Stimulated activated CD4-positive, alpha-beta T cell treated with anti-CD3 and anti-CD28 coated beads, Interleukin-4, amount 100 ng/mL, for 48 hours (primary cell): ENCODE data around the gene PRPH.
"Not testable (repeated sequence)": the region's sequence is repeated elsewhere in the genome, so short reads cannot be mapped to it uniquely, and the experiment has no call there.

ENCODE experiments used
- DNase-seq, 2 donors: peaks; one replicate each; pipeline ENCODE4 v3.0.0-alpha.2; 2020; ENCODE audit warnings: low read depth in 2 of 2

Gene PRPH

DNA sequence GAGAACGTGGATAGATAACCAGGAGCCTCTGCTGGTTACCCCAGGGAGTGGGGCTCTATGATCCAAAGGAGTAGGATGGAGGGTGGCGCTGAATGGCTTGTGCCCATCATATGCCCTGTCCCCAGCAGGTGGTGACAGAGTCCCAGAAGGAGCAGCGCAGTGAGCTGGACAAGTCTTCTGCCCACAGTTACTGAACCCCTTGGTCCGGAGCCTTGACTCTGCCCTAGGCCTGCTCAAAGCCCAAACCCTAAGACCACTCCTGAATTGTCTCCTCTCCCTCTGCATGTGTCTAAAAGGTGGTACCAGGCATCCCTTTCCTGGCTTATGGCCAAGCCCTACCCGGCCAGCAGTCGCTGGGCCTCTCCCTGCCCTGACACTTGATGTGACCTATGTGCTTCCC, 3.2 kb downstream of the PRPH start:
- no peak for DNase-seq

- peak in 1 of 2 donors; percentile 43 for DNase-seq
These were observed 6.8 kb downstream of the PRPH start for GRCh38 chr12:49301760-49302159.

DNA sequence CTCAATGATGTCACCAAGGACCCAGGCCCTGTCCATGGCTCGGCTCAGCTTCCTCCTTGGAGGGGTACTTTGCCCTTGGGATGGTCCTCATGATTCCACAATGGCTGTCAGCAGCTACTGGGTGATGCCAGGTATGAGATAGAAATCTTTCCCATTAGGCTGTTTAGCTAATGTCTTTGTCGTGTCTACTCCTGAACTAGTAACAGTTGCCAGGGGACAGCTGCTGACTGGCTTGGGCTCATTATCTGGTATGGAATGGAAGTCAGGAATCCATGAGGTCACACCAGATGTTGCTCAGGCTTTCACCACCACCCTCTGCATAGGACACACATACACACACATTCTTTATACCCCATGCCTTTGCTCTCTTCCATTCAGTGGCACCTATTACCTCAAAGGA, 9.2 kb downstream of the PRPH start:
- no peak for DNase-seq

DNA sequence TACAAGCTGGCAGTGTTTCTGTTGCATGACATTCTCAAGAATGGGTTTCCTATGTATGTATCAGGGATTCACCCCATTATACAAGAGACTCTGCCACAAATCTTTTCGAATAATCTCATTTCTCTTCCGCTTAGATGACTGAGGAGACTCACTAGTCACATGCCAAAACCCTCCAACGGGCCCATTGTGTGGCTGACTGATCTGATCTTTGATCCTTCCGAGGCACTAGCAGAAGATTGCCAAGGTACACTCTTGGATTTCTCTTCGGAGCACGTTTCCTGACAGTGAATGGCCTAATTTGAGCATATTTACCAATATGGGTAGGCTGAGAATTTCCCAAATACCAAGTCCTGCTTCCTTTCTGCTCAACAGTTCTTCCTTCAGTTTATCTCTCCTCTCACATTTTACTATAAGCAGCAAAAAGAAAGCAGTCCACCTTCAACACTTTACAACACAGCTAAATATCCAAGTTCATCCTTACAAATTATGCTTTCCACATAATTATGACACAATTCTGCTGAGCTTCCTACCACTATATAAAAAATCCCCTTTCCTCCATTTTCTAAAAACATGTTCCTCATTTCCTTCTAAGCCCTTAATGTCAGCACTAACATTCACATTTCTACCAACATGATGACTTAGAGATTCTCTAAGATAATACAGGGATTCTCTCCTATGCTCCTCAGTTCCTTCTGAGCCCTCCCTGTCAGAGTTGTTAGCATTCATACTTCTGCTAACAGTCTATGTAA, 11.0 kb downstream of the PRPH start:
- DNase-seq = no peak

GRCh38 chr12:49309386-49309785, 14.4 kb downstream of the PRPH start:
- no peak for DNase-seq

GRCh38 chr12:49310451-49311000, 15.6 kb downstream of the PRPH start:
- DNase-seq = not testable (repeated sequence)

DNA sequence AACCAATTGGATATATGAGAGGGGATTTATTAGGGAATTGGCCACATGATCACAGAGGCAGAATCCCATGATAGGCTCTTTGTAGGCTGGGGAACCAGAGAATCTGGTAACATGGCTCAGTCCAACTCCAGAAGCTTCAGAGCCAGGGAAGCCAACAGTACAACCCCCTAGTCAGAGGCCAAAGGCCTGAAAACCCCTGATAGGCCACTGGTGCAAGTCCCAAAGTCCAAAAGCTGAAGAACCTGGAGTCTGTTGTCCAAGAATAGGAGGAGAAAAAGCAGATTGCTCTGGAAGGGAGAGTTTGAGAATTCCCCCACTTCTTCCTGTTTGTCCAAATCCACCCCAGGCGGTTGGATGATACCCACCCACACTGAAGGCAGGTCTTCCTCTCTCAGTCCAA, 19.9 kb downstream of the PRPH start:
- no peak for DNase-seq

DNA sequence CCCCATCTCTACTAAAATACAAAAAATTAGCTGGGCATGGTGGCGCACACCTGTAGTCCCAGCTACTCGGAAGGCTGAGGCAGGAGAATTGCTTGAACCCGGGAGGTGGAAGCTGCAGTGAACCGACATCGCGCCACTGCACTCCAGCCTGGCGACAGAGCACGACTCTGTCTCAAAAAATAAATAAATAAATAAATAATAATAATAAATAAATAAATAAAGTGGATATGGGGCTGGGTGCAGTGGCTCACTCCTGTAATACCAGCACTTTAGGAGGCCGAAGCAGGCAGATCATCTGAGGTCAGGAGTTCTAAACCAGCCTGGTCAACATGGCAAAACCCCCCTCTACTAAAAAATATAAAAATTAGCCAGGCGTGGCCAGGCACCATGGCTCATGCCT, 22.2 kb downstream of the PRPH start:
- not testable (repeated sequence) for DNase-seq

GRCh38 chr12:49320411-49321103, 25.6 kb downstream of the PRPH start:
- DNase-seq = not testable (repeated sequence)

GRCh38 chr12:49322367-49322707, 27.4 kb downstream of the PRPH start:
- DNase-seq = no peak

- DNase-seq = peak; percentile 95 to 96
These were observed 28.0 kb downstream of the PRPH start, which contains the start of gene TROAP for GRCh38 chr12:49322708-49323523. TSS of gene TROAP (plus strand) at chr12:49323255. CDS start at chr12:49323609, 354 bp downstream.

GRCh38 chr12:49323524-49324097, 28.7 kb downstream of the PRPH start:
- DNase-seq = no peak

DNA sequence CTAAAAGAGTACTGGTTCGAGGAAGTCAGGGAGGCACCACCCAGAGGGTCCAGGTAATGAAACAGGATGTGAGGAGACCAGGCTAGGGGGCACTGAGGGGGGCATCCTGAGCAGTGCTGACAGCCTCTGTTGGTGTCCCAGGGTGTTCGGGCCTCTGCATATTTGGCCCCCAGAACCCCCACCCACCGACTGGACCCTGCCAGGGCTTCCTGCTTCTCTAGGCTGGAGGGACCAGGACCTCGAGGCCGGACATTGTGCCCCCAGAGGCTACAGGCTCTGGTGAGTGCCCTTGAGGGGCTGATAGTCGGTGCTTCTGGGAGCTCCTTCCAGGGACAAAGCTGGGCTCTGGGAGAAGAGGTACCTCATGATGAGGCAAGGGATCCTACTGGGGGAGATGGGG, 30.7 kb downstream of the PRPH start:
- DNase-seq = no peak

DNA sequence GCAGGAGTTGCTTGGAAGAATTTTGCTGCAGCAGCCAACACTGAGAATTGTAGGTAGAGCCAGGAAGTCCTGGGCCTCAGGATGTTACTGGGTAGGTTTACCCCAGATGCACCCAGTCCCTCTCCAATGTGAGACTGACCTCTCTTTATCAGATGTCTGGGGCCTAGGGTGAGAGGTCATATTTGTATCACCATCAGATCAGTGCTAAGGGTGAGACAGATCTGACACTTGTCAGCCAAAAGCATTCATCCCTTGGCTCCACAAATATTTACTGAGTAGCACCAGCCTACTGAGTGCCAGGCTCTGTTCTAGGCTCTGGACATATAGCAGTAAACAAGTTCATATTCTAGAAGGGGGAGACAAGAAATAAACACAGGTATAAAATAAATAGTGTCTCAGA, 32.4 kb downstream of the PRPH start:
- DNase-seq = no peak

GRCh38 chr12:49327887-49328286, 32.9 kb downstream of the PRPH start:
- no peak for DNase-seq

DNA sequence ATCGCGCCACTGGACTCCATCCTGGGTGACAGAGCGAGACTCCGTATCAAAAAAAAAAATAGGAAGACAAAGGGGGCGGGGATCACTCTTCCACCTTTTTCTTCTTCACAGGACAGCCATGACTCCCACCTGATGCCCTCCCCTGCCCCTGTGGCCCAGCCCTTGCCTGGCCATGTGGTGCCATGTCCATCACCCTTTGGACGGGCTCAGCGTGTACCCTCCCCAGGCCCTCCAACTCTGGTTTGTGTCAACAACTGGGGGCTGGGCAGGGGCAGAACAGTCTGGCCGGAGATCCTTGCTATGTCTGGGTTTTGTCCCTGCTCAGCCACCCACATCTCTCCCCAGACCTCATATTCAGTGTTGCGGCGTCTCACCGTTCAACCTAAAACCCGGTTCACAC, 33.9 kb downstream of the PRPH start:
- DNase-seq = no peak

- DNase-seq = no peak
These were observed 35.2 kb downstream of the PRPH start for GRCh38 chr12:49330032-49330619.

DNA sequence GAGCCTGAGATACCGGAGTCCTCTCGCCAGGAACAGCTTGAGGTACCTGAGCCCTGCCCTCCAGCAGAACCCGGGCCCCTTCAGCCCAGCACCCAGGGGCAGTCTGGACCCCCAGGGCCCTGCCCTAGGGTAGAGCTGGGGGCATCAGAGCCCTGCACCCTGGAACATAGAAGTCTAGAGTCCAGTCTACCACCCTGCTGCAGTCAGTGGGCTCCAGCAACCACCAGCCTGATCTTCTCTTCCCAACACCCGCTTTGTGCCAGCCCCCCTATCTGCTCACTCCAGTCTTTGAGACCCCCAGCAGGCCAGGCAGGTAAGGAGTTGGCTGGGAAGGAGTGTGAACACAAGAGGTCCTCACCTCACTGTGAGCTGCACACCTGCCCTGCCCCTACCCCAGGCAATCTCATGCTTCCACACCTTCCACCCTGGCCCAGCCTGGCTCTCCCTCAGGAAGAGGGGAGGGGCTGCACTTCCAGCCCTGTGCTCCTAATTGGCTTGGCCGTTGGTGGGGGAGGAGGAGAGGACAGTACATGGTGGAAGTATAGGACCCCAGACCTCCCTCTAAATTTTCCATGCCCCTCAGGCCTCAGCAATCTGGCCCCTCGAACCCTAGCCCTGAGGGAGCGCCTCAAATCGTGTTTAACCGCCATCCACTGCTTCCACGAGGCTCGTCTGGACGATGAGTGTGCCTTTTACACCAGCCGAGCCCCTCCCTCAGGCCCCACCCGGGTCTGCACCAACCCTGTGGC, 35.9 kb downstream of the PRPH start:
- DNase-seq = no peak

DNA sequence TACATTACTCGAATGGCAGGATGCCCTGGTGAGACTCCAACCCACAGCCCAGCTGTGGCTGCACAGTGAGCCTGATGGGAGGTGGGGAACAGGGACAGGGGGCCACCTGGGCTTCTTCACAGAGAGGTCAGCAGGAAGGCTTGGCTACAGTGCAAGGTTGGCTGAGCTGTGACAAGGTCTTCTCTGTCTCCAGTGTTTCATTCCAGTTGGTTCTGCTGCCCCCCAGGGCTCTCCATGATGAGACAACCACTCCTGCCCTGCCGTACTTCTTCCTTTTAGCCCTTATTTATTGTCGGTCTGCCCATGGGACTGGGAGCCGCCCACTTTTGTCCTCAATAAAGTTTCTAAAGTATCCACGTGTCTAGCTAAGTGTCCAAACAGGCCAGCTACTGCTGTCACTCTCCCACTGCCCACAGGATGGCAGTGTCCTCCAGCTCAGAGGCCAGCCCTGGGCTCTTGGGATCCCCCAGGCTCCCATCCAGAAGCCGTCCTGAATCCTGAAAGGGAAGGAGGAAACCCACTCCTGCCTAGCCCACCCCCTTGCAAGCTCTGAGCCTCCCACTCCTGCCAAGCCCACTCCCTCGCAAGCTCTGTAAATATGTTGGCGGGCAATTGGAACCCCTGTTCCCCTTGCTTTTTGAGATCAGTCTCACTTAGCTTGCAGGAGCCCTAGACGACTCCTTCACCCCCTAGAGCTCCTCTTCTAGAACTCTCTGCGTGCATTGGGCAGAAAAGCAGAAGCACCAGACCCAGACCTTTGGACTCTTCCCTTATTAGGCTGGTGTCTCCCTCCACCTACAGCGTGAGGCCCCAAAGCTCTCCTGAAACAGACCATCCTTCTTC, 36.7 kb downstream of the PRPH start:
- DNase-seq = no peak

DNA sequence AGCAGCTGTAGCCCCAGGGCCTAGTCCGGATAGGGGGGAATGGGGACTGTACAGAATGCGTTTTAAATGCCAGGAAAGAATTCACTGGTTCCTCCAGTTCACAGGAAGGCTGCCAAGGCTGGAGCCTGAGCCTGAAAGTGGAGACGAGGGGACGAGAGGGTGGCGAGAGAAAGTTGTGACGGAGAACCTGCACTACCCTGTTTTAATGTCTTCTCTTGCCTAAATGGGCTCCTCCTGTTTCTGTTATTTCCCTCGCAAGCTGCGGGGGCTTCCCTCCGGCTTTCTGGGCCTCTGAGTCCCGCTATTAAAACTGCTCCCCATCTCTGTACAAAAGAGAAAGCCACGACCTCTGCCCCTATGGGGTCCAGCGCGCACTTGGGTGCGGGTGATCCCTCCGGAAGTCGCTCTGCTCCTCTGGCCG, 37.5 kb downstream of the PRPH start:
- no peak for DNase-seq
